Measurements from ENCODE around the gene CCL1. TPM values are rescaled to one million over a fixed set of nuclear protein-coding genes. Genes with fewer than 3 reads are reported as not detected.

The CCL1 gene
- total RNA-seq, 6 experiments from 2014 or later = not detected

DNA sequence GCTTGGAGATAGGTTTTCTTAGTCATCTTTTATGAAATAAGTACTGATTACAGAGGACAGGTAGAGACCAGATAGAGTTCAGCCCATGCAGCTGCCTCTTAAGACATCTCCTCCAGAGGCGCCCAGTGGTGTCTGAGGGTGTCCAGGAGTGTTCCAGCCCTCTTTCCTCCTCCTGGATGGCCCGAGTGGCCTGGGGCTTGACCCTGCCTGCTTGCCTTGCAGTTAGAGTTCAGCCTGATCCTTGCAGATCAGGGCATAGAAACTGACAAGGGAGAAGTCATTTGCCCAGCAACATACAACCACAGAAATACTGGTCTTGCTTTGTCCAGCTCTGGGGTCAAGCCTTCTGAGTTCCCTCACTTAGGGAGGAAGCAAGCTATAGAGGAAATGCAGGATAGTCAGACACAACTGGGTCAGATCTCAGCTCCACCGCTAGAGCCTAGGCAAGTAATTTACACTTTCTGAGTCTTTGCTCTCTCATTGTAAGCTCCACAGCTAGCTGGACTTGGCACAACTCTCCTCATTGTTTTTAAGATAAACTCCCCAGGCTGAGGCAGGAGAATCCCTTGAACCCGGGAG, 3.6 kb upstream of the CCL1 start:
- no peaks in the 10 kb centered on the region for H3K9me3 ChIP-seq
- H3K36me3 ChIP-seq = no peaks in the 10 kb centered on the region
- no peak overlapping the region for H3K4me3 ChIP-seq
- no peaks in the 10 kb centered on the region for H3K27me3 ChIP-seq
- no peak overlapping the region for H3K27ac ChIP-seq
- DNase-seq (no peak), ATAC-seq (peak; percentile 5 to 48 (median 23))
- H3K4me1 ChIP-seq = peaks cover 0 to 22% (median 7%) of the 10 kb centered on the region in 4 donors
- TF ChIP-seq POLR2A (IDR thresholded peaks at IDR 0.05) = no peak
- TF ChIP-seq, protein P1, sequence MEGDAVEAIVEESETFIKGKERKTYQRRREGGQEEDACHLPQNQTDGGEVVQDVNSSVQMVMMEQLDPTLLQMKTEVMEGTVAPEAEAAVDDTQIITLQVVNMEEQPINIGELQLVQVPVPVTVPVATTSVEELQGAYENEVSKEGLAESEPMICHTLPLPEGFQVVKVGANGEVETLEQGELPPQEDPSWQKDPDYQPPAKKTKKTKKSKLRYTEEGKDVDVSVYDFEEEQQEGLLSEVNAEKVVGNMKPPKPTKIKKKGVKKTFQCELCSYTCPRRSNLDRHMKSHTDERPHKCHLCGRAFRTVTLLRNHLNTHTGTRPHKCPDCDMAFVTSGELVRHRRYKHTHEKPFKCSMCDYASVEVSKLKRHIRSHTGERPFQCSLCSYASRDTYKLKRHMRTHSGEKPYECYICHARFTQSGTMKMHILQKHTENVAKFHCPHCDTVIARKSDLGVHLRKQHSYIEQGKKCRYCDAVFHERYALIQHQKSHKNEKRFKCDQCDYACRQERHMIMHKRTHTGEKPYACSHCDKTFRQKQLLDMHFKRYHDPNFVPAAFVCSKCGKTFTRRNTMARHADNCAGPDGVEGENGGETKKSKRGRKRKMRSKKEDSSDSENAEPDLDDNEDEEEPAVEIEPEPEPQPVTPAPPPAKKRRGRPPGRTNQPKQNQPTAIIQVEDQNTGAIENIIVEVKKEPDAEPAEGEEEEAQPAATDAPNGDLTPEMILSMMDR (IDR thresholded peaks at IDR 0.05) = no peak
- intact Hi-C loops (cut with DNase I) = loop anchor here in 1 of 2 donors (10.0 kb wide), 1 partner anchor 162 kb away; no protein-coding TSS in a partner anchor
- WGBS (ENCODE audit: insufficient coverage, low coverage, low lambda C conversion rate, missing lambda C conversion rate) = 52% methylated on average over 4 of the region's 4 CpGs

GRCh38 chr17:34366010-34366409, 3.0 kb upstream of the CCL1 start:
- no peaks in the 10 kb centered on the region for H3K27me3 ChIP-seq
- TF ChIP-seq, protein P1 (IDR thresholded peaks at IDR 0.05) = no peak
- TF ChIP-seq POLR2A (IDR thresholded peaks at IDR 0.05) = no peak
- intact Hi-C loops (cut with DNase I) = loop anchor here in 1 of 2 donors (10.0 kb wide), 1 partner anchor 161 kb away; no protein-coding TSS in a partner anchor
- no peak overlapping the region for H3K4me3 ChIP-seq
- no peaks in the 10 kb centered on the region for H3K9me3 ChIP-seq
- peaks cover 0 to 22% (median 7%) of the 10 kb centered on the region in 4 donors for H3K4me1 ChIP-seq
- DNase-seq = no peak
- WGBS (ENCODE audit: insufficient coverage, low coverage, low lambda C conversion rate, missing lambda C conversion rate) = 11% methylated on average over 1 of the region's 1 CpG
- H3K27ac ChIP-seq = no peak overlapping the region
- H3K36me3 ChIP-seq = no peaks in the 10 kb centered on the region
- no peak for ATAC-seq

DNA sequence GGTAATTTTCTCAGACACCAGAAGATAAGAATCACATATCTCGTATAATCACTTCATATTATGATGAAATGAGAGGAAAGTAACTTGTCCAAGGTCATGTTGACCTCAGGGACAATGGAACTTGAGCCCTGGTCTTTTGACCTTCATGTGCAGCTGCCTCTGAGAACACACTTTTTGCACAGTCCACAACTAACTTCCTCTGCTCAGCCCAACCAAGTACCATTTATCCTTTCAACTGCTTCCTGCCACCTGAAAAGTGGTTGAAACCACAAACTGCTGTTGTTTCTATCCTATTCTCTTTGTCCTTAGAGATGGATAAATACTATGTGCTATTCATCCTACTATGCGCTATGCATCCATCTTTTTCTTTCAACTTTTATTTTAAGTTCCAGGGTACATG, 2.3 kb upstream of the CCL1 start:
- no peaks in the 10 kb centered on the region for H3K9me3 ChIP-seq
- no peak overlapping the region for H3K27ac ChIP-seq
- intact Hi-C loops (cut with DNase I) = loop anchor here in 1 of 2 donors (10.0 kb wide), 1 partner anchor 161 kb away; no protein-coding TSS in a partner anchor
- no peaks in the 10 kb centered on the region for H3K27me3 ChIP-seq
- WGBS (ENCODE audit: insufficient coverage, low coverage, low lambda C conversion rate, missing lambda C conversion rate) = 36% methylated on average over 2 of the region's 2 CpGs
- H3K36me3 ChIP-seq = no peaks in the 10 kb centered on the region
- no peak overlapping the region for H3K4me3 ChIP-seq
- TF ChIP-seq, protein P1 (IDR thresholded peaks at IDR 0.05) = no peak
- TF ChIP-seq POLR2A (IDR thresholded peaks at IDR 0.05) = no peak
- peaks cover 0 to 22% (median 7%) of the 10 kb centered on the region in 4 donors for H3K4me1 ChIP-seq
- no peak for DNase-seq
- no peak for ATAC-seq

GRCh38 chr17:34364751-34365150, 1.7 kb upstream of the CCL1 start:
- TF ChIP-seq POLR2A (IDR thresholded peaks at IDR 0.05) = no peak
- TF ChIP-seq, protein P1 (IDR thresholded peaks at IDR 0.05) = no peak
- DNase-seq (no peak), ATAC-seq (no peak)
- 80% methylated on average over 1 of the region's 2 CpGs for WGBS (ENCODE audit: insufficient coverage, low coverage, low lambda C conversion rate, missing lambda C conversion rate)
- intact Hi-C loops (cut with DNase I) = loop anchor here (5.0 to 10.0 kb wide), 2 partner anchors 160 to 162 kb away; no protein-coding TSS in a partner anchor
- Histone ChIP-seq H3K9me3 (no peaks in the 10 kb centered on the region), H3K36me3 (no peaks in the 10 kb centered on the region), H3K4me3 (no peak overlapping the region), H3K4me1 (peaks cover 0 to 20% (median 7%) of the 10 kb centered on the region in 4 donors), H3K27ac (no peak overlapping the region), H3K27me3 (no peaks in the 10 kb centered on the region)
